ENCODE data around the gene HDGFL3.

GRCh38 chr15:83081256-83082014 lies 126.2 kb downstream of the HDGFL3 start:
- TF ChIP-seq CTCF (IDR thresholded peaks at IDR 0.05), result no peak
- TF ChIP-seq POLR2A (IDR thresholded peaks at IDR 0.05), result no peak
